Stimulated activated CD8-positive, alpha-beta memory T cell treated with anti-CD3 and anti-CD28 coated beads, Interleukin-4, amount 100 ng/mL, for 48 hours (primary cell): Measurements from ENCODE around the gene GPR137C.

Source experiments
- DNase-seq: peaks from one replicate; pipeline ENCODE4 v3.0.0-alpha.2; 2020

Gene GPR137C

DNA sequence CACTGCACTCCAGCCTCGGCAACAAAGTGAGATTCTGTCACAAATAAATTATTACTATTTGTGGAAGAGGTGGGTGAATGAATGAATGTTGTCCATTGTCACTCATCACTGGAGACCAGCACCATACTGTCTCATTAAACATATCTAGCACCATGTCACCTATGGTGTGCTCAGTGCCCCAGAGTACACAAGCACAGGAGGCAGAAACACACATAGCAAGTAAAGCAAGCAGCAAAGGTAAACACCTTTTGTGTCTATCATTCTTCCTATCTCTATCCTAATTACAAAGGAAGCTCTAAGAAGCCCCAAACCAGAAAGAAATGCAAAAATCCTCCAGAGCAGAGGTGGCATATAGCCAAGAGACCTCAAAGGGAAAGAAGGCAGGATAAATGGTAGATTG is 133.5 kb downstream of the GPR137C start:
- DNase-seq, result no peak
